MCF 10A (cell line): Measurements from ENCODE around the gene SLIT3. TPM values are rescaled to one million over a fixed set of nuclear protein-coding genes. Genes with fewer than 3 reads are reported as not detected.
A peak's percentile ranks its signal among the peaks of the same experiment; 100 is the strongest.

ENCODE experiments used
- BruUV-seq: library from RNA; stranded (reverse); fragments of 400-500 nt; replicated peaks from 2 replicates; lab custom pipeline; 2021; lab: Mats Ljungman, UMichigan
- CTCF ChIA-PET: fragments of 300-600 bp; sonication (Branson Sonifier 250); formaldehyde crosslinking; extraction: SDS; loops from one replicate; lab custom pipeline; 2021; ENCODE audit warnings: antibody characterized with exemption, inconsistent platforms; lab: Yijun Ruan, JAX
- POLR2A ChIA-PET: fragments of 300-600, 350-650 bp; sonication (Branson Sonifier 250); formaldehyde crosslinking; extraction: SDS; loops from one replicate; lab custom pipeline; 2020; ENCODE audit warnings: antibody characterized with exemption, inconsistent platforms; lab: Yijun Ruan, JAX
- DNase-seq: peaks from one replicate; pipeline ENCODE4 v3.0.0-alpha.2; 2018; ENCODE audit not compliant: unreplicated experiment
- H3K27ac Mint-ChIP-seq: one replicate; pipeline ENCODE4 v1.8.0; 2022; ENCODE audit warnings: mild to moderate bottlenecking, low read depth, mixed read lengths; ENCODE audit not compliant: unreplicated experiment
- H3K27me3 Mint-ChIP-seq: one replicate; pipeline ENCODE4 v1.8.0; 2022; ENCODE audit warnings: mixed read lengths; ENCODE audit not compliant: insufficient read depth, unreplicated experiment
- H3K36me3 Mint-ChIP-seq: one replicate; pipeline ENCODE4 v1.8.0; 2022; ENCODE audit warnings: mild to moderate bottlenecking, moderate library complexity, mixed read lengths; ENCODE audit not compliant: insufficient read depth, unreplicated experiment
- H3K4me1 Mint-ChIP-seq: one replicate; pipeline ENCODE4 v1.8.0; 2022; ENCODE audit warnings: mixed read lengths; ENCODE audit not compliant: insufficient read depth, unreplicated experiment
- H3K4me3 Mint-ChIP-seq: one replicate; pipeline ENCODE4 v1.8.0; 2022; ENCODE audit warnings: mild to moderate bottlenecking, moderate library complexity, mixed read lengths; ENCODE audit not compliant: unreplicated experiment
- H3K9me3 Mint-ChIP-seq: one replicate; pipeline ENCODE4 v1.8.0; 2022; ENCODE audit warnings: mixed read lengths; ENCODE audit not compliant: unreplicated experiment
- CTCF ChIP-seq: fragments of 200-600 bp; IDR thresholded peaks from one replicate; pipeline ENCODE4 v1.8.0; 2022; ENCODE audit warnings: antibody characterized with exemption, mild to moderate bottlenecking; ENCODE audit not compliant: unreplicated experiment
- intact Hi-C: fragments of 100-400 bp; cut with micrococcal nuclease; formaldehyde crosslinking; loops from 2 replicates; pipeline ENCODE4 v1.14.1; 2022
- total RNA-seq: library from RNA; stranded (reverse); gene quantifications from 2 replicates; pipeline ENCODE4 v1.2.3, GENCODE V29; 2022

The SLIT3 gene
- total RNA-seq, 1 experiment from 2014 or later, result 0.89 TPM

DNA sequence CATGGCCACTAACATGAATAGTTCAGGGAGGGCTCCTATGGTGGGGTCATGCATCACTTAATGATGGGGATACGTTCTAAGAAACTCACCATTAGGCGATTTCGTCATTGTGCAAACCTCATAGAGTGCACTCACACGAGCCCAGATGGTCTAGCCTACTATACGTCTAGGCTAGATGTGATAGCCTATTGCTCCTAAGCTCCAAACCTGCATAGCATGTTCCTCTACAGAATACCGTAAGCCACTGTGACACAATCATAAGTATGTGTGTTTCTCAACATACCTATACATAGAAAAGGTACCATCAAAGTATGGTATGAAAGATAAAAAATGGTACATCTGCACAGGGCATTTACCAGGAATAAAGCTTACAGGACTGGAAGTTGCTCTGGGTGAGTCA lies 6.3 kb downstream of the SLIT3 start:
- Mint-ChIP-seq H3K27me3 (no peaks in the 10 kb centered on the region), H3K9me3 (no peaks in the 10 kb centered on the region), H3K36me3 (no peaks in the 10 kb centered on the region), H3K27ac (no peak overlapping the region), H3K4me1 (peaks cover 7% of the 10 kb centered on the region), H3K4me3 (no peak overlapping the region)
- DNase-seq, result no peak
- ChIA-PET CTCF (interaction anchor here (0.5 to 4.5 kb wide), 5 partner anchors 8 to 347 kb away, joined by 3 to 34 read pairs (median 3); partner anchors contain the start of gene SLIT3), POLR2A (no interaction called here)
- intact Hi-C loops, result no loop called here
- TF ChIP-seq CTCF, result no peak
- no TSS peak for BruUV-seq

GRCh38 chr5:169291877-169292276 lies 9.1 kb downstream of the SLIT3 start:
- BruUV-seq, result no TSS peak
- ChIA-PET POLR2A (interaction anchor here (0.6 kb wide), 1 partner anchor 229 kb away, joined by 3 read pairs; no protein-coding TSS in a partner anchor), CTCF (interaction anchor here (0.7 to 4.5 kb wide), 4 partner anchors 11 to 404 kb away, joined by 3 to 34 read pairs (median 5); partner anchors contain the start of gene SLIT3)
- TF ChIP-seq CTCF, result no peak
- H3K9me3 Mint-ChIP-seq, result no peaks in the 10 kb centered on the region
- H3K27ac Mint-ChIP-seq, result no peak overlapping the region
- H3K4me3 Mint-ChIP-seq, result no peak overlapping the region
- H3K27me3 Mint-ChIP-seq, result no peaks in the 10 kb centered on the region
- intact Hi-C loops, result no loop called here
- H3K4me1 Mint-ChIP-seq, result peaks cover 7% of the 10 kb centered on the region
- no peak for DNase-seq
- no peaks in the 10 kb centered on the region for H3K36me3 Mint-ChIP-seq

DNA sequence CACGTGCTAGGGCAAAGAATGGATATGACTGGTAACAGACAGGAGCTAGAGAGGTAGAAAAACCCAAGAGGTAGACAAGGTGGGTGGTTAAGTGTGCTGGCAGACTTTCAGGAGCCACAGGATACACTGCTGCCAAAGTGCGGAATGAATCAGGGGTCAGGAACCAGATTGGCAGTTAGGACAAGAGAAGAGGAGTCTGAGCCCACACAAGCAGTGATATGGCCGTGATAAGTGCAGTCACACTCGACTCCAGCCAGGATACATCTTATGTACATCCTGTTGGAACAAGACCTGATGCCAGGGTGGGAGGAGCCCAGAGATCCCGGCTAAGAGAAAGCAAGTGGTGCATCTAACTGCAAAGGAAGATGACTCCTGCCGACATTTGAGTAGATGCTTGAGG lies 10.0 kb downstream of the SLIT3 start:
- TF ChIP-seq CTCF, result no peak
- CTCF ChIA-PET, result interaction anchor here (4.5 kb wide), 1 partner anchor 12 kb away, joined by 34 read pairs; the partner anchor contains the start of gene SLIT3
- POLR2A ChIA-PET, result no interaction called here
- Mint-ChIP-seq H3K36me3 (no peaks in the 10 kb centered on the region), H3K27me3 (no peaks in the 10 kb centered on the region), H3K9me3 (no peaks in the 10 kb centered on the region), H3K27ac (no peak overlapping the region), H3K4me3 (no peak overlapping the region), H3K4me1 (peaks cover 7% of the 10 kb centered on the region)
- peak; percentile 43 for DNase-seq
- BruUV-seq, result no TSS peak
- intact Hi-C loops, result no loop called here

DNA sequence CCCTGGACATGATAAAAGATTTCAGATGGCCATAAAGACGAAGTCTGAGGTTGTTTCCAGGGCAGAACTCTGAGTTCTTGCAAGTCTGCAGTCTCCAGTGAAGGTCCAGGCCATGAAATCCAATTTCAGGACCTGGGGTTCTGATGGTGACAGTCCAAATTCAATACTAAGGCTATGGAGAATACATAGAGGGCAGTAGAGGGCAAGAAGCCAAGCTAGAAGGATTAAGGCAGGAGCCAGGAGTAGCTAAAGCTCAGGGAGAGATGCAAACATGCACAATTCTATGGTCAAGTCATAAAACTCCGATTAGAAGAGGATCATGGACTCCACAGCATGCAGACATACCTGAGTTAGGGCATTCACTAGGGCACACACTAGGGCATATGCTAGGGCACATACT lies 11.4 kb downstream of the SLIT3 start:
- Mint-ChIP-seq H3K36me3 (no peaks in the 10 kb centered on the region), H3K4me3 (no peak overlapping the region), H3K4me1 (peaks cover 7% of the 10 kb centered on the region), H3K27me3 (no peaks in the 10 kb centered on the region), H3K27ac (no peak overlapping the region), H3K9me3 (no peaks in the 10 kb centered on the region)
- CTCF ChIA-PET, result interaction anchor here (0.6 to 1.4 kb wide), 4 partner anchors 12 to 302 kb away, joined by 3 to 4 read pairs (median 3); no protein-coding TSS in a partner anchor
- DNase-seq, result peak; percentile 22
- POLR2A ChIA-PET, result no interaction called here
- intact Hi-C loops, result no loop called here
- no peak for TF ChIP-seq CTCF
- no TSS peak for BruUV-seq
